Astrocyte of the cerebellum (primary cell): Measurements from ENCODE around the gene CFAP299.

ENCODE experiments used
- DNase-seq: peaks from one replicate; pipeline ENCODE4 v3.0.0-alpha.2; 2011; ENCODE audit warnings: low read depth
- H3K4me3 ChIP-seq: 2 replicates; pipeline ENCODE4 v1.5.1; 2011; ENCODE audit warnings: mild to moderate bottlenecking, low read depth, low read length, moderate library complexity
- CTCF ChIP-seq: IDR thresholded peaks from 2 replicates; pipeline ENCODE4 v1.5.1; 2012; ENCODE audit warnings: low read length, low read depth, moderate library complexity, mild to moderate bottlenecking; ENCODE audit errors: missing control alignments
- in situ Hi-C: cut with HindIII; loops from 2 replicates; pipeline ENCODE4 v1.10.0; 2017; ENCODE audit warnings: low sequenced_read_pairs

The CFAP299 gene

GRCh38 chr4:80521438-80521837, 185.9 kb downstream of the CFAP299 start:
- TF ChIP-seq CTCF = no peak
- H3K4me3 ChIP-seq = no peak overlapping the region
- no peak for DNase-seq
- in situ Hi-C loops = no loop called here

- in situ Hi-C loops = no loop called here
- no peak for DNase-seq
- no peak for TF ChIP-seq CTCF
- no peak overlapping the region for H3K4me3 ChIP-seq
Observed at GRCh38 chr4:80526697-80527096, 191.2 kb downstream of the CFAP299 start.

- H3K4me3 ChIP-seq = no peak overlapping the region
- TF ChIP-seq CTCF = no peak
- in situ Hi-C loops = no loop called here
- DNase-seq = no peak
Observed at GRCh38 chr4:80529026-80529425, 193.5 kb downstream of the CFAP299 start.

GRCh38 chr4:80532674-80533333, 197.3 kb downstream of the CFAP299 start:
- H3K4me3 ChIP-seq = no peak overlapping the region
- no peak for TF ChIP-seq CTCF
- in situ Hi-C loops = no loop called here
- DNase-seq = no peak

- H3K4me3 ChIP-seq = no peak overlapping the region
- in situ Hi-C loops = no loop called here
- no peak for DNase-seq
- TF ChIP-seq CTCF = no peak
Observed at GRCh38 chr4:80535551-80535950, 200.0 kb downstream of the CFAP299 start.

- no peak for TF ChIP-seq CTCF
- no peak overlapping the region for H3K4me3 ChIP-seq
- in situ Hi-C loops = no loop called here
- no peak for DNase-seq
Observed at GRCh38 chr4:80538276-80538926, 202.9 kb downstream of the CFAP299 start.

- in situ Hi-C loops = no loop called here
- H3K4me3 ChIP-seq = no peak overlapping the region
- TF ChIP-seq CTCF = no peak
- DNase-seq = no peak
Observed at GRCh38 chr4:80539190-80539589, 203.7 kb downstream of the CFAP299 start.
